ENCODE results near the gene SSBP2.

SSBP2 gene

DNA sequence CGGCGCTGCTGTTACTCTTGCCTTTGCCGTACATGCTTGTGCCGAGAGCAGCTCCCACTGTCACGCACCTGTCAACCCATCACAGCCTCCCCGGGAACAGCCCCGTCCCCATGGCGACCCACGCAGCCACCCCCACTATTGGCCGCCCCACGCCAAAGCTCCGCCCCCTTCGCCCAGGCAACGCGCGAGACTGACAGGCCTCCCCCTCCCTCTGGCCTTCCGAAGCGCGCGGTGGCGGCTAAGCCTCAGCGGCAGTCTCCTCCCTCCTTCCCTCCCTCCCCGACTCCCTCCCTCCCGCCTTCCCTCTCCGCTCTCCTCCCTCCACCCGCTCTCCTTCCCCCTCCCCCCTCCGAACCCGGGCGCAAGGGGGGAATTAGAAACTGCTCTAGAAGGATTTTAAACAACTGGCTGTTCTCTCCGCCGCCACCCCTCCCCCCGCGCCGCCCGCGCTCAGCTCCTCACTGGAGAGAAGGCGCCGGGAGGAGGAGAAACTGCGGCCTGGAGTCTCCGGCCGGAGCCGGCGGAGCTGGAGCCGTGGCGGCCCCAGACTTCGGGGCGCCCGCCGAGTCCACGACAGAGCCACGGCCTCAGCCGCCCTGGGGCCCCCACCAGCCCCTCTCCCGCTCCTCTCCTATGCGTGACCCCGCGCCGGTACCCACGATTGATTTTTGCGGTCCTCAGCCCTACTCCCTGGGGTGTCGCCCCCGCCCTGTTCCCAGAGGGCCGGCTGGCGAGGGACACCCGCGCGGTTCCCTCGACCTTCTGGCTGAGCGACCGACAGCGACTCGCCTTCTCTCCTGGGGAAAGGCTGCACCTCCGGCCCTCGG is at the start of gene SSBP2:
TSS of gene SSBP2 (minus strand) at position 89 of the 827 bp plus-strand sequence. CDS start at position 34, 55 bp downstream.
- peaks cover 28% of the 10 kb centered on the region for H3K4me1 Mint-ChIP-seq
- peak within 1 kb of the TSS; percentile 95 for H3K4me3 Mint-ChIP-seq
- peak; percentile 100 for DNase-seq
- H3K36me3 Mint-ChIP-seq = peaks cover 6% of the 10 kb centered on the region
- CTCF ChIA-PET = interaction anchor here (0.8 to 2.7 kb wide), 5 partner anchors 10 to 244 kb away, joined by 3 to 23 read pairs (median 4); no protein-coding TSS in a partner anchor
- peak within 1 kb of the TSS; percentile 97 for H3K27ac Mint-ChIP-seq
- no peaks in the 10 kb centered on the region for H3K9me3 Mint-ChIP-seq
- H3K27me3 Mint-ChIP-seq = peaks cover 28% of the 10 kb centered on the region

DNA sequence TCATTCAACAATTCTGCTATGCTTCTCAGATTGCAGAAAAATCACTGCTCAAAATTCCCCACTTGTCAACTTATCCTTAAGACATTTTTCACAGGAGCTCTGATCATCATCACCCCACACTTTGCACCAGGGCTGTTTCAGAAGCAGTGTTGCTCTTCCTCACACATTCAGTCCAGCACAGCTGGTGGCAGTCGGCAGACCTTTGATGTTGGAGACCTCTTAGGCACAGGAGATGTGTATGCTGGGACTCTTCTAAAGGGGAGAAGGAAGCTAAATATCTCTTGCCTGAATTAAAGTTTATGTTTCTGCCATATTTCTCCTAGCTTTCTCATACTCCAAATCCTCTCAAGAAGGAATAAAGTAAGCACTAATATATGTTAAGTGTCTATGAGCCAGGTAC is 44.8 kb upstream of the SSBP2 start:
- no peak for DNase-seq
- Mint-ChIP-seq H3K27me3 (peaks cover 5% of the 10 kb centered on the region), H3K4me3 (no peak overlapping the region), H3K36me3 (no peaks in the 10 kb centered on the region), H3K4me1 (no peaks in the 10 kb centered on the region), H3K27ac (no peak overlapping the region), H3K9me3 (no peaks in the 10 kb centered on the region)
- CTCF ChIA-PET = no interaction called here

DNA sequence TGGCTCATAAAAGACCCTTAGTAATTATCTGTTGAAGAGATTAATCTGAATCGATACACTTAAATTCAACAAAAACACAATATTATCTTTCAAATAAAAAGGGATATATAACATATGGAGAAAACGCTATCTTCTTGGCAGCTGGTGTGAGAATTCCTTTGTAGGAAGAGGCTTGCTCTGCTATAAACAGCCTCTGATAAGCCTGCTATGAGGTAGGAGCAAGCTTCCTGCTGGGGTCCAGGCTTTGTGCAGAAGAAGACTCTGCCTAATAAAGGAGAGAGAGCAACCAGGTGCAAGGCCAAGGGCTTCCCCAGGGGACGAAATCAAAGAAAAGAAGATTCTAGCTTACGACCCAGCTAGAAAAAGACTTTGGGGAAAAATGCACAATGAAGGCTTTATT is 43.3 kb upstream of the SSBP2 start:
- Mint-ChIP-seq H3K27me3 (peaks cover 5% of the 10 kb centered on the region), H3K4me3 (no peak overlapping the region), H3K4me1 (no peaks in the 10 kb centered on the region), H3K27ac (no peak overlapping the region), H3K9me3 (no peaks in the 10 kb centered on the region), H3K36me3 (no peaks in the 10 kb centered on the region)
- no peak for DNase-seq
- CTCF ChIA-PET = no interaction called here

GRCh38 chr5:81790336-81790735 is 39.4 kb upstream of the SSBP2 start:
- CTCF ChIA-PET = interaction anchor here (1.3 kb wide), 1 partner anchor 375 kb away, joined by 3 read pairs; no protein-coding TSS in a partner anchor
- DNase-seq = no peak
- Mint-ChIP-seq H3K4me3 (no peak overlapping the region), H3K9me3 (no peaks in the 10 kb centered on the region), H3K27ac (no peak overlapping the region), H3K36me3 (no peaks in the 10 kb centered on the region), H3K4me1 (no peaks in the 10 kb centered on the region), H3K27me3 (peaks cover 5% of the 10 kb centered on the region)

DNA sequence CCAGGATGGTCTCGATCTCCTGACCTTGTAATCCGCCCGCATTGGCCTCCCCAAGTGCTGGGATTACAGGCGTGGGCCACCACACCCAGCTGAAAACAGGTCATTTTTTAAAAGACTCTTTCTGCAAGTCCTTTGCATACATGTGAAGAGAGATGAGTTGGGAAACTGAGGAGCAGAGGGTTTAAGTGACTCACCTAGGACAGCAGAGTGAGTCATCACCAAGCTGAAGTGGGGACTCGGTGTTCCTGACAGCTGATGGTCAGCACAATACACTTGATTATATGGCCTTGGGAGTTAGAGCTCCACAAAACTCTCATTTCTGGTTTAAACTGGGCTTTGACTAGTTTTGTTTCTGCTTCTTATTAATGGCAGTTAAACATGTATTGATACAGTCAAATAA is 38.1 kb upstream of the SSBP2 start:
- H3K4me1 Mint-ChIP-seq = no peaks in the 10 kb centered on the region
- CTCF ChIA-PET = interaction anchor here (0.6 to 1.3 kb wide), 4 partner anchors 10 to 568 kb away, joined by 3 to 6 read pairs (median 4); no protein-coding TSS in a partner anchor
- peaks cover 5% of the 10 kb centered on the region for H3K27me3 Mint-ChIP-seq
- no peaks in the 10 kb centered on the region for H3K36me3 Mint-ChIP-seq
- no peak overlapping the region for H3K27ac Mint-ChIP-seq
- DNase-seq = no peak
- H3K9me3 Mint-ChIP-seq = no peaks in the 10 kb centered on the region
- H3K4me3 Mint-ChIP-seq = no peak overlapping the region

- H3K4me1 Mint-ChIP-seq = no peaks in the 10 kb centered on the region
- H3K4me3 Mint-ChIP-seq = no peak overlapping the region
- no peak for DNase-seq
- H3K9me3 Mint-ChIP-seq = no peaks in the 10 kb centered on the region
- H3K27ac Mint-ChIP-seq = no peak overlapping the region
- no peaks in the 10 kb centered on the region for H3K36me3 Mint-ChIP-seq
- no peaks in the 10 kb centered on the region for H3K27me3 Mint-ChIP-seq
- CTCF ChIA-PET = interaction anchor here (1.1 to 1.2 kb wide), 2 partner anchors 9 to 51 kb away, joined by 3 to 4 read pairs; no protein-coding TSS in a partner anchor
Observed at GRCh38 chr5:81788329-81788728, 37.4 kb upstream of the SSBP2 start.

DNA sequence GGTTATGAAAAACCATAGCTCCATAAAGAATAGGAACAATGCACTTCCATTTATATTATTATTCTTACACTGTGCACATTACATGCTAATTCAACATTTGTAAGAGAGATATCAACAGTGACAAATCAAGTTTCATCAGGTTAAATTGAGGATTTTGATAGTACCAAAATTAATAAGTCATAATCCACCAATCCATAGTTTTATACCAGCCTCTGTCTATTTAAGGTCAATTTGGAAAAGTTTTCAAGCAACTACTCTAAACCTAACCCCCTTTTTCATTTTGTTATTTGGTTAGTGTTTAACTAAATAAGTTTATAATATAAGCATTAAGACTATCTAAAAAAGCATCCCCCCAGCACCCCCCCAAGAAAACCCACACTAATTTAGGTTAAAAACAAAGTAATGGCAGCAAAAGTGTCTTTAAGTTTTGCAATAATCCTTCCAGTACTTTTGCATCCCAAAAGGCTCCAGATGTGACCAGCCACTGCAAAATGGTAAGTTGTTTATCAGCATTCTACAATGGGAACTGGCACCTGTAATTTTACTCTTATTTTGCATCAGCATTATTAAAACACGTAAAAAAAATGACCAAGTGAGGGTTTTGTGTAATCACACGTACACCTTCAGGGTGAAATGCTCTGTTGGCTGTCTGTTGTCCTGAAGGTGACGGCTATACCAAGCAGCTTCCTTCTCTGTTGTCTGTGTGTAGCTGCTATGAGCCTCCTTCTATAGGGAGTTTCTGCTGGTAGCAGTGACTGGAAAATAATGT is 36.8 kb upstream of the SSBP2 start:
- DNase-seq = no peak
- CTCF ChIA-PET = interaction anchor here (1.1 to 1.2 kb wide), 2 partner anchors 8 to 52 kb away, joined by 3 to 4 read pairs; no protein-coding TSS in a partner anchor
- no peaks in the 10 kb centered on the region for H3K27me3 Mint-ChIP-seq

GRCh38 chr5:81786991-81787390 is 36.1 kb upstream of the SSBP2 start:
- CTCF ChIA-PET = no interaction called here
- no peaks in the 10 kb centered on the region for H3K9me3 Mint-ChIP-seq
- H3K4me3 Mint-ChIP-seq = no peak overlapping the region
- no peaks in the 10 kb centered on the region for H3K4me1 Mint-ChIP-seq
- no peak for DNase-seq
- H3K27me3 Mint-ChIP-seq = no peaks in the 10 kb centered on the region
- no peaks in the 10 kb centered on the region for H3K36me3 Mint-ChIP-seq
- no peak overlapping the region for H3K27ac Mint-ChIP-seq

More for the DNA sequence above, 36.8 kb upstream of the SSBP2 start:
- no peak overlapping the region for H3K27ac Mint-ChIP-seq
- H3K36me3 Mint-ChIP-seq = no peaks in the 10 kb centered on the region
- H3K9me3 Mint-ChIP-seq = no peaks in the 10 kb centered on the region
- H3K4me1 Mint-ChIP-seq = no peaks in the 10 kb centered on the region
- no peak overlapping the region for H3K4me3 Mint-ChIP-seq

- H3K9me3 Mint-ChIP-seq = no peaks in the 10 kb centered on the region
- H3K4me1 Mint-ChIP-seq = no peaks in the 10 kb centered on the region
- no peaks in the 10 kb centered on the region for H3K36me3 Mint-ChIP-seq
- H3K27me3 Mint-ChIP-seq = no peaks in the 10 kb centered on the region
- H3K4me3 Mint-ChIP-seq = no peak overlapping the region
- CTCF ChIA-PET = interaction anchor here (1.0 to 1.4 kb wide), 2 partner anchors 13 to 67 kb away, joined by 3 read pairs; no protein-coding TSS in a partner anchor
- DNase-seq = no peak
- H3K27ac Mint-ChIP-seq = no peak overlapping the region
Observed at GRCh38 chr5:81786496-81786895, 35.6 kb upstream of the SSBP2 start.

DNA sequence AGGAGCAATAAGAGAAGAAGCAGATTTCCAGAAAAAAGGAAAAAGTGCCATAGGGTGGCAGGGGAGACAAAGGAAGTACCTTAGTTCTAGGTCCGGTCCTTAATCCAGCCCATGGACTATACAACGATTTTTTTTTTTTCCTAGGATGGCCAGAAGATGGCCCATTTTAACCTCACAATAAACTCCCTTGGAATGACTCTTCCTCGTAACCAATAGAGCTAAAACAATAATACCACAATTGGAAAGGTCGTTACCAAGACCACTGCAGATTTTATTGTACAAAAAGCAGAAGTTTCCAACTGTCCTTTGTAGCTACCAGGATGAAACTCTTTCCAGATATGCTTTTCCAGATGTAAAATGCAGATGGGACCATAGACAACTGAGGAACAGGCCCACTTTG is 34.4 kb upstream of the SSBP2 start:
- Mint-ChIP-seq H3K36me3 (no peaks in the 10 kb centered on the region), H3K4me3 (no peak overlapping the region), H3K27ac (no peak overlapping the region), H3K4me1 (peaks cover 2% of the 10 kb centered on the region), H3K27me3 (no peaks in the 10 kb centered on the region), H3K9me3 (no peaks in the 10 kb centered on the region)
- CTCF ChIA-PET = interaction anchor here (1.0 to 1.4 kb wide), 2 partner anchors 12 to 68 kb away, joined by 3 read pairs; no protein-coding TSS in a partner anchor
- DNase-seq = no peak

GRCh38 chr5:81783401-81783800 is 32.5 kb upstream of the SSBP2 start:
- peaks cover 19% of the 10 kb centered on the region for H3K4me1 Mint-ChIP-seq
- CTCF ChIA-PET = no interaction called here
- H3K27ac Mint-ChIP-seq = no peak overlapping the region
- no peaks in the 10 kb centered on the region for H3K27me3 Mint-ChIP-seq
- DNase-seq = no peak
- H3K36me3 Mint-ChIP-seq = peaks cover 3% of the 10 kb centered on the region
- H3K9me3 Mint-ChIP-seq = no peaks in the 10 kb centered on the region
- no peak overlapping the region for H3K4me3 Mint-ChIP-seq

DNA sequence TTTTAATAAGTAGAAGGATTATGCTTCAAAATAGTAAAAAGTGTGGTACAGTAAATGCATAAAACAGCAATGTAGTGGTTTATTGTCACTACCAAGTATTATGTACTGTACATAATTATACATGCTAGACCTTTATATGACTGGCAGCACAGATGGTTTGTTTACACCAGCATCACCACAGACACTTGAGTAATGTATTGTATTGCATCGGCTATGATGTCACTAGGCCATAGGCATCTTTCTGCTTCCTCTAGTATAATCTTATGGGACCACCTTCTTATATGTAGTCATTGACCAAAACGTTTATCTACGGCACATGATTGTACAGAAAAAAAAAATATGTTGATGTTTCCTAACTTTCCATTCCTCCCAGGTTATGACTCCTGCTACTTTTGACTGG is 31.9 kb upstream of the SSBP2 start:
- H3K27ac Mint-ChIP-seq = no peak overlapping the region
- DNase-seq = no peak
- no peak overlapping the region for H3K4me3 Mint-ChIP-seq
- H3K4me1 Mint-ChIP-seq = peaks cover 22% of the 10 kb centered on the region
- H3K36me3 Mint-ChIP-seq = peaks cover 3% of the 10 kb centered on the region
- CTCF ChIA-PET = interaction anchor here (3.7 kb wide), 1 partner anchor 56 kb away, joined by 12 read pairs; no protein-coding TSS in a partner anchor
- H3K27me3 Mint-ChIP-seq = no peaks in the 10 kb centered on the region
- H3K9me3 Mint-ChIP-seq = peaks cover 2% of the 10 kb centered on the region

- H3K4me3 Mint-ChIP-seq = peak overlapping the region; percentile 68
- H3K4me1 Mint-ChIP-seq = peaks cover 22% of the 10 kb centered on the region
- no peak for DNase-seq
- H3K36me3 Mint-ChIP-seq = peaks cover 3% of the 10 kb centered on the region
- peak overlapping the region; percentile 85 for H3K27ac Mint-ChIP-seq
- CTCF ChIA-PET = interaction anchor here (1.0 to 3.7 kb wide), 2 partner anchors 9 to 59 kb away, joined by 3 to 12 read pairs; no protein-coding TSS in a partner anchor
- H3K9me3 Mint-ChIP-seq = peaks cover 2% of the 10 kb centered on the region
- peaks cover 3% of the 10 kb centered on the region for H3K27me3 Mint-ChIP-seq
Observed at GRCh38 chr5:81779916-81780266, 29.0 kb upstream of the SSBP2 start.
